ELF-1 (cell line): ENCODE results near the gene MED27.

ENCODE experiments used
- DNase-seq: peaks from one replicate; pipeline ENCODE4 v3.0.0-alpha.2; 2016; ENCODE audit warnings: low read depth, low spot score

The MED27 gene, protein sequence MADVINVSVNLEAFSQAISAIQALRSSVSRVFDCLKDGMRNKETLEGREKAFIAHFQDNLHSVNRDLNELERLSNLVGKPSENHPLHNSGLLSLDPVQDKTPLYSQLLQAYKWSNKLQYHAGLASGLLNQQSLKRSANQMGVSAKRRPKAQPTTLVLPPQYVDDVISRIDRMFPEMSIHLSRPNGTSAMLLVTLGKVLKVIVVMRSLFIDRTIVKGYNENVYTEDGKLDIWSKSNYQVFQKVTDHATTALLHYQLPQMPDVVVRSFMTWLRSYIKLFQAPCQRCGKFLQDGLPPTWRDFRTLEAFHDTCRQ

DNA sequence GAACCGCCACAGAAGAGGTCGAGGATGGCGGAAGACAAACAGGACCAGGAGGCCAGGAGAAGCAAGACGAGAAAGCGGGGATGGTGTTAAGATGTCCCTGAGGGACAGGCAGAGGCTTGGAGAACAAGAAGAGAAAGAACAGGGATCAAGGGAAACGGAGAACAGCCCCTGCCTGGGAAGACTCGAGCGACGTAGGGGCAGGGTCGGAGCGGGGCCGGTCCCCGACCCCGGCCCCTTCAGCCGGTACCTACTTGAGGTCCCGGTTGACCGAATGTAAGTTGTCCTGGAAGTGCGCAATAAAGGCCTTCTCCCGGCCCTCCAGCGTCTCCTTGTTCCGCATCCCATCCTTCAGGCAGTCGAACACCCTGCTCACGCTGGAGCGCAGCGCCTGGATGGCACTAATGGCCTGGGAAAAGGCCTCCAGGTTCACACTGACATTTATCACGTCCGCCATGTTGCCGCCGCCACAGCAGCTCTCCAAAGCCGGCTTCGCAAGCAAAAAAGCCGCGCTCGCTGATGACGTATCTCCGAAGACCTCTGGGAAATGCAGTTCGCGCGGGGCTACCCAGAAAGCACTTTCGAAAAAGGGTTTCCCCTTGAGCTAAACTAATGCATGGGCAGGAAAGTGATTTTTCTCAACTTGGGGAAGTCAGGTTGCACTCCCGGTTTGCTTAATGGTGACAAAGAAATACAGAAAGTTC, at the start of gene MED27:
Gene MED27, minus strand, starts transcription at position 477 of the 701 bp plus-strand sequence. Its CDS starts 23 bp downstream, at position 454.
- peak; percentile 90 for DNase-seq

- DNase-seq, result no peak
Observed at GRCh38 chr9:132127888-132128534, 48.3 kb upstream of the MED27 start.

DNA sequence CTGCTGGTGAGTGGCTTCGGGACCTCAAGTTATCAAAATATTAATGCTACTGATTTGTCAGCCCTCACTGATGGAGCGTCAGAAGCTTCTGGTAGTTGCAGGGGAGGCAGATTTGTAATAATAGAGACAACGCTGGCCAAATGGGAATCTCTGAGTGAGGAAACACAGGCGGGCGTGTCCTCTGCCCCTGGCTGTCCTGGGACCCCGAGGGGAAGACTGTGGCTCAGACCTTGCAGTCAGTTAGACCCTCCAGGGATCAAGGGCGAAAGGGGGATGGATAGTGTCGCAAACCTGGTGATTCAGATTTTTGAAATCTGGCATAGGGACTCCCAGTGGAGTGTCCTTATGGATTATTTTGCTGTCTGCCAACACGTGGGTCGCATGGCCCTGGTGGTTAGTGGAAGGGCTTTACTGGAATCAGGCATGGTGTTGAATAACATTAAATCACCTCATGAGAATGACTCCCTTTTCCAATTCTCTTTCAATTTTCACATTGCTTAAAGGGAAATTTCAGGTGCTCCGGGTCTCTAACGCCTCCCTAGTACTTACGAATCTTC, 47.1 kb upstream of the MED27 start:
- no peak for DNase-seq

DNA sequence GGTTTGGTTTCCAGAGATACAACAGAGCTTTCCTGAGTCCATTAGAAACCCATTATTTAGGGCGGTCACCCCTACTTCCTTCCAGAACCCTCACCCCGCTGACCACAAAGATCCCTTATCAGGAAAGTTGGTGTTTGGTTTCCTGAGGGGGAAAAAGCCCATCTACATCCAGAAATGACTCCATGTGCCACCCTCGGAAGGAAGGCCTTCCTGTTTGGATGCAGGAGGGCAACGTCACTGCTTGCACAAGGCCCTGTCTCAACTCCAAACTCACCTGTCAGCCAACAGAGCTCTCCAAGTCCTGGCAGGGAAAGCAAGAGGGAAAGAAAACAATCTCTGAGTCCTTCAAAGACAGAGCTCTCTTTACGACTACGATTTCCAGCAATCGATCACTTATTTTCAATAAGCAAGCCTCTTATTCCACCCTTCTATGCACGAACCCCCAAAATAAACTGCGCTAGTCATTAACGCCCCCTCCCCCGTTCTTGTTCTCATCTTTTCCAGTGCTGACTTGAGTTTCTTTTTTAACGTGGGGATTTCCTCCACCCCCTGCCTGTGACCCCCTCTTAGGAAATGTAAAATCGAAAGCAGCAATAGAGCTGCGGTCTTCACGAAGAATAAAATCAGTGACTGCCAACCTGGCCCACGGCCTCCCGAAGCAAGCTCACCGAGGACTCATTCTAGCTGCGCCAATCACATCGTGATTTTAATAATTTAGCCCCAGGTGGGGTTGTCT, 46.4 kb upstream of the MED27 start:
- no peak for DNase-seq

DNA sequence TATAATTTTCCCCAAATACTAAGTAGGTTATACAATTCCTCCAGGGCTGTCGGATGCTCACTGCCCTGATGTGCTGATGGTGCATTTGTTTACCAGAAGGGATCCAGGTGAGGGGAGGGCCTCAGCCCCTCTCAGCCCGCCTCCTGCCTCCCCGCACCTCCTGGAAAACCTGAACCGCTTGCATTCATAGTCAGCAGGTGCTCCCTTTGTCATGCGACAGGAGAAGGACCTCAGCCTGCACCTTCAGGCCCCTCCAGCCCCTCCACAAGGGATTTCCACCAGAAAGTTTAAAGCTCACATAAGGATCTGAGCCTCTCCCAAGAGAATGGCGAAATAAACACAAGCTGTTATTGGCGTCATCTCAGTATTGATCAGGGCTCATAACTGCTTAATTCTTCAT, 45.7 kb upstream of the MED27 start:
- DNase-seq, result no peak

DNA sequence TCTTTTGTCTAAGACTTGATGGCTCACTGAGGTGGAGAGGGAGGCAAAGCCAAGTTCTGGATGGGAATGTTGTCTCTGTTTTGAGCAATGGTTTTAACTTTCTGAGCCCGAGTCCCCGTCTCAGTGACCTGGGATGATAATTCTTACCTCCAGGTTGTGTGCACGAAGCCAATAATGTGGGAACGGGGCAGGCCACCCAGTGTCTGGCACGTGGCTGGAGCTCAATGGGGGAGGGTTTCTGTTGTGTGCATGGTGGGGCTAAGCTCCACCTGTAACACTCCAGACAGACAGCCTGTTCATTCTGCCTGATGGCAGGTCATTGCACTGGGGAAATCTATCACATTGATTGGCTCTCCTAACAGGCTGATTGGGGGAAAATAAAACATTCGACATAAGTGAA, 45.1 kb upstream of the MED27 start:
- no peak for DNase-seq

GRCh38 chr9:132121021-132121420, 41.4 kb upstream of the MED27 start:
- no peak for DNase-seq

GRCh38 chr9:132117694-132118093, 38.0 kb upstream of the MED27 start:
- DNase-seq, result no peak

DNA sequence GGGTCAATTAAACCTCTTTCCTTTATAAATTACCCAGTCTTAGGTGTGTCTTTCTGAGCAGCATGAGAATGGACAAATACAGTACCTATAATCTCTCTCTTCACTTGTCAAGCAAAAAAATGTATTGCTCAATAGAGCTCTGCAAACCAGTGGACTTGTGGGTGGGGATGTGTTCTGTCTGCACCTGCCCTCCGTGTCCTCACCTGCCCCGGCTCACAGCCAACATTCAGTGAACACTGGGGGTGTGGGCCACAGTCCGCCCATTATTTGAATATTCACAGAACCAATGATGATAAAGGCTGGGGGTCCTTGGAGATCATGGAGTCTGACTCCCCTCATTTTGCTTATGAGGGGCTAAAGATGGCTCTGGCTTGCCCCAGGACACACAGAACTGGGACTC, 36.9 kb upstream of the MED27 start:
- no peak for DNase-seq

- DNase-seq, result peak; percentile 84
Observed at GRCh38 chr9:132114102-132114707, 34.5 kb upstream of the MED27 start.

- DNase-seq, result no peak
Observed at GRCh38 chr9:132109291-132109690, 29.6 kb upstream of the MED27 start.

DNA sequence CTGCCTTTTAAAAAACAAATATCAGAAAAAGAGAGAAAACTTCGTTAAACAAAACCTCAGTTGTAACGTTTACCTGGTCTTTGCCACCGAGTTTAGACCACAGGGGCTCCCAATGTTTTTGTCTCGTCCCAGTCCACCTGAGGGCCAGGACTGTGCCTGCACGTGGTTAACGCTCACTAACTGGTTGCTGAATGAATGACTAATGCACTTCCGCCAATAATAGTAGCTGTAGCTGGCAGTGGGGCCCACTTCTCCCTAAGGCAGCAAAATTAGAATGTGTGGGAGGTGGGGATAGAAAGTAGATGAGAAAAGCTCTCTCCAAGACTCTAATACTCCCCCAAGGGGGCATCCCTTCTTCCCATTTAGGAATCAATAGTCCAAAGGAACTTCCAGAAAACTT, 29.1 kb upstream of the MED27 start:
- no peak for DNase-seq

DNA sequence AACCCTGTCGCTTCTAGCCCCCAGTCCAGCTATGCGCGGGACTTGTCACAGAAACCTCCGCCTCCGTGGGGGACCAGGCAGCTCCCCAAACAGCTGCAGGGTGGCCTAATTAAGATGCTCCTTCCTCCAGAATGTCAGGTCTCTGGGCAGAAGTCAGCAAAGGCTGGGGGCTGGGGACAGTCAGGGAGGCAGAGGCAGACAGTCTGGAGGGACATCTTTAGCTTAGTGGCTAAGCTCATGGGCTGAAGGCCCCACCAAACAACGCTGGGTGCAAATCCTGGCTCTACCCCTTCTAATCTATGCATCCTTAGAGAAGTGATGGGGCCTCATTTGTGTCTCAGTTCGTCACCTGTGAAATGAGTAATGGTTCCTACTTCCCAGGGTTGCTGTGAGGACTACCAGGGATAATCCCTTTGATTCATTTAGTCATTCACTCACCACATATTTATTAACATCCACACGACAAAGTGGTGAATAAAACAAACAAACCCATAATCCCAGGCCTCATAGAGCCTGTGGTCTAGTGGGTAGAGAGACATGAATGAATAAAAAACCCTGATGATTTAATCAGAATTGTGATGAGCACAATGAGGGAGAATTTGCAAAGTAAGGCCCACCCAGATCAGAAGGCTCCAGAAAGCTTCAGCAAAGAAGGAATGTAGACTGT, 20.2 kb upstream of the MED27 start:
- DNase-seq, result no peak

GRCh38 chr9:132099167-132099566, 19.5 kb upstream of the MED27 start:
- DNase-seq, result no peak

DNA sequence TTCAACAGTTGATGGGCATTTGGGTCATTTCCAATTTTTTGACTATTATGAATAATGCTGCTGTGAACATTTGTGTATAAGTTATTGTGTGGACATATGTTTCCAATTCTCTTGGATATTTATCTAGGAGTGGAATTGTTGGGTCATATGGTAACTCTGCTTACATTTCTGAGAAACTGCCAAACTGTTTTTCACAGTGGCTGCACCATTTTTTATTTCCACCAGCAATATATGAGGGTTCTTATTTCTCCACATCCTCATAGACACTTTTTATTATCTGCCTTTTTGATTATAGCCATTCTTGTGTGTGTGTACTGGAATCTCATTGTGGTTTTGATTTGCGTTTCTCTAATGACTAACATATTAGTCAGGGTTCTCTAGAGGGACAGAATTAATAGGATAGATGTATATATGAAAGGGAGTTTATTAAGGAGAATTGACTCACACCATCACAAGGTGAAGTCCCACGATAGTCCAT, 14.7 kb upstream of the MED27 start:
- no peak for DNase-seq

GRCh38 chr9:132090771-132091170, 11.1 kb upstream of the MED27 start:
- no peak for DNase-seq

DNA sequence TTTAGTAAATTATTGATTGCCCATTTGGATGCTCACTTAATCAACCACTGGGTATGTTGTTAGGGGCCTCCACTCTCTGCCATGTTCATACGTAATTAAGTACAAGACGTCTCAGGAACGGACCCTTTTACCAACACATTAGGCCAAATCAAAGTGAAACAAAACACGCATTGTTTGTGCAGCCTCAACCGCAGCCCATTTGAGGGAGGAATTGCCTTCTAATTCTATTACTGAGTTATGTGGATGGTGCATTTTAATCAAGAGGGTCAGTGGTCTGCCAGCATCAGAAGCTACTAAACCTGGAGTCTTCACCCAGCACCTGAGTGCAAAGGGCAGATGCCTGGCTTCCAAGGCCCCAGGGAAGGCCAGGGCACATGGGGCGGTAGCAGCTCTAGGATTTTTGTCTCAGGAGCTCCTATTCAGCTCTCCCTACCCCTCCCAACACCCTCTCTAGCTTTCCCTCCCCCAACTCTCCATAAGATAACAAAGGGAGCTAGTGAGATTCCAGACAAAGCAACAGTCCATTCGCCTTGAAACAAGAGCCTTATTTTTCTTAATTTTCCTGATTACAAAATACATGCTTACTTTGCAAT, 7.9 kb upstream of the MED27 start:
- no peak for DNase-seq

GRCh38 chr9:132082188-132082587, 2.5 kb upstream of the MED27 start:
- DNase-seq, result no peak

DNA sequence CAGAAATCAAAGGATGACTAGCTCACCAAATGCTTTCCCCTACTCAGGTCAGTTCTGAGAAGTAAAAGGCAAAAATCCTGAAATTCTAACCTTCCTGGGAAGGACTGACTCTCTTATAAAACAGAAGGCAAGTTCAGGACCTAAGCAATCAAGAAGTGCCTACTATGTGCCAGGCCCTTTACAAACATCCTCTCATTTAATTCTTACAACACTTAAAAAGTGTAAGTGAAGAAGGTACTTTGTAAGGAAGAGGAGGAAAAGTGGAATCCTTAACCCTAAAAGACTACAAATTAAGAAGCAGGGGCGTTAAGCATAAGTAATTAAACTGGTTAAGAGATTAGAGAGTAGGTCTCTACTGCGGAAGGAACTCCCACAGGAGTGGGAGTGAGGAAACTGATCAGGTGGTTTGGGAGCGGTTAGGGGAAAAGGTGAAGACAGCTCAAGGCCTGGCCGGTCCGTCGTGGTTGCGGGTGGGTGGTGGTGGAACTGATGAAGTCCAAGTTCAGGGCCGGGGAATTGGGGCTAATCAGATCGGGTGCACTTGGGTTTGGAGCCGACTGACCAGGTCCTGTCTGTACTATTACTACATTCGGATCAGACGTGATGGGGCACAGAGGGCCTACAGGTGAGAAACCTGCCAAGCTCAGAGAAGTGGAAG, 839 bp downstream of the MED27 start:
- no peak for DNase-seq
